NCI-H1436 (cell line): ENCODE data around the gene ROBO4.
A peak's percentile ranks its signal among the peaks of the same experiment; 100 is the strongest.

ENCODE experiments used
- DNase-seq: peaks from one replicate; lab custom pipeline; 2025; lab: John Stamatoyannopoulos, UW

The ROBO4 gene

DNA sequence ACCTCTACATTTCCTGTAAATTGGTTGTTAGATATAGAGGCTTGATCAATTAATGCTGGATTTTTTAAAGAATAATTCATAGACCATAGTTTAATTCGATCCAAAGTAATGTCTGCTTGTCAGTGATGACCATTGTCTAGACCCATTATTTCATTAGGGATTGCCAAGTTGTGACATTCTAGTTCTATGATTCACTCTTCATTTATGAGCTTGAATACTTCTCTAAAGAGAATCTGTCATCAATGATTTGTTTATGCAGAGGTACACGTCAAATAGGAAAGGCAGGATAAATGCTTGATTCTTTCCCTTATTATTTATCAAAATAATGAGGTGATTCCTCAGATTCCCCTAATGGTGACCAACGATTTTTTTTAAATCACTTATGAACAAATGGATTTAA is 56.5 kb downstream of the ROBO4 start:
- no peak for DNase-seq

DNA sequence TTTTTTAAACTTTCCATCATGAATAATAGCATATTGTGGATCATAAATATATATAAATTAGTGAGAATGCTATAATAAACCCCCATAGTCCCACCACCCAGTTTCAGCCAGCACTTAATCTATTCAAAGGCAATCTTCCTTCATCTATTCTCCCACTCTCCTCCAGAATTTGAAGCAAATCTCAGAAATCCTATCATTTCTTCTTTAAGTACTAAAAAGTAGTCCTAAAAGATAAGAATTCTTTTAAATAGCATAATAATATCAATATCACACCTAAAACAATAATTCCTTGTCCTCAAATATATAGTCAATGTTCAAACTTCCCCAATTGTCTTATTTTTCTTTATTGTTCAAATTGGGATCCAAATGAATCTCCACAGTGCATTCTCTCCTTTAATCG is 57.0 kb downstream of the ROBO4 start:
- no peak for DNase-seq

DNA sequence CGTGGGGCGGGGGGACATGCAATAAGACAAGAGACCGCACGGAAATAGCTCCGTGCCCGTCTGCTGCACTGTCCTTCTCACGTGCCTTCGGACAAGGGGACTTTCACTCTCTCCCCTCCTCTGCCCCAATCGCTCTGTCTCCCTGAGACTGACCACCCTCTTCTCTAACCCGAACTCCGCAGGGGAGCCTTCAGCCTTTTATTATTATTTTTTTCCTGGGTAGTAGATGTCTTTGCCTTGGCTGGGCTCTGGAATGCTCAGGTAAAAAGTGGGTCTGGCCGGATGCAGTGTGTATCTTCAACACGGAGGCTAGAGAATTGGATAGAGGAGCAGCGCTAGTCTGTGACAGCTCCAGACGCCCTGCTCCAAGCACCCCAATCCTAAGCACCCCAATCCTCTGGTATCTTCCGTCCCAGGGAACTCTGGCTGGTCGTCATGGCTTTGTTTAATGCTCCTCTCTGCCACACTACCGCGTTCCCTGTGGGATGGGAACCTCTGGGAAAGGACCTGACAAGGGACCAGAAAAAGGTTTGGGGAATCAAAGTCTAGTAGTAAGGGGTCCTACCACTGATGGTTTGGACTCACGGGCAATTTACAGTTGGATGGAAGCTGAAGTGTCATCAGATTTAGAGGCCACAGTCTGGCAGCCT is 57.6 kb downstream of the ROBO4 start:
- no peak for DNase-seq

DNA sequence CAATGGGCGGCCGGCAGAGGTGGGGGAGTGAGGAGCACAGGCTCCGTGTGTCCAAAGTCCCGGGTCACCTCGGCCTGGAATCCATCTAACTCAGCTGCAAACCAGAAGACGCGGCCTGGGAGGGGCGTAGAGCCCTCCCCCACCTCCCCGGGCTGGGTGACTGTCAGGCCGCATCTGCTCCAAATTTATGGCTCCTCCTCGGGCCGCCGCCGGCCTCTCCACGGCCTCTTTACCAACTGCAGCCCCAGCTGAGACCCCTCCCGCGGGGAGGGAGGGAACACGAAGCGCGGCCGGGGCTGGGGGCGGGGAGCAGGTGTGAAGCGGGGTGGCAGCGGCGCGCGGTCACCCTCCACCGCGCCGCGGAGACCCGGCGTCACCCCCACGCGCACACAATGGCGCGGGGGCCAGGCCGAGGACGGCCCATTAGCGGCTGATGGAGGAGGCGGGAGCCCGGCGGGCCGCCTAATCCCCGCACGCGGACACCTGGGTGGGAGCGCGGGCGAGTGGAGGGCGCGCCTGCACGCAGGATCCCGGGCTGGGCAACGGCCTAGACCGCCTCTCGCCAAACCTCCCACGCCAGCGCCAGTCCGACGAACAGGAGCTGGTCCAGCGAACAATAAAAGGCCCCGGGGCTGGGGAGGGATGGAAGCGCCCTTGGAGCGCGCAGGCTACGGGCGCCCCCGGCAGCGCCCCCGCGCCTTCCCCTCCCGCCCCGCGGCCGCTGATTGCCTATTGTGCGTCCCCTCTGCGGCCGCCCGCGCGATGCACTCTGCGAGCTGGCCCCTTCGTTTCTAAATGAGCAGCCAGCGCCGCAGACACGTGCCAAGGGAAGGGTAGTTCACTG is 58.3 kb downstream of the ROBO4 start:
- DNase-seq = no peak

DNA sequence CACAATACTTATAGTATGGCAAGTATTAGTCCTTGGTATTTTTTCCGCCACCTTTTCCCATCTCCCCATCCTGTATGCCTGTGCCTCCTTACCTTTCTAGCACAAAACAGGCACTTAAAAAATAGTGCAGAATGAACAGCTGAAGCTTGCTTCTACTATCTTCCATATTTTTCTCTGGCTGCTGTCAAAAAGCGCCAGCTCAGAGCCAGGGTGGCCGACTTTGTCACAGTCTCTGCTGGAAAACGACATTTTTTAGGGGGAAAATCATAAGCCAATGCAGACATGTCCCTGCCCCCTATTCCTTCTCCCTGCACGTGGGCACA is 58.9 kb downstream of the ROBO4 start:
- DNase-seq = no peak

DNA sequence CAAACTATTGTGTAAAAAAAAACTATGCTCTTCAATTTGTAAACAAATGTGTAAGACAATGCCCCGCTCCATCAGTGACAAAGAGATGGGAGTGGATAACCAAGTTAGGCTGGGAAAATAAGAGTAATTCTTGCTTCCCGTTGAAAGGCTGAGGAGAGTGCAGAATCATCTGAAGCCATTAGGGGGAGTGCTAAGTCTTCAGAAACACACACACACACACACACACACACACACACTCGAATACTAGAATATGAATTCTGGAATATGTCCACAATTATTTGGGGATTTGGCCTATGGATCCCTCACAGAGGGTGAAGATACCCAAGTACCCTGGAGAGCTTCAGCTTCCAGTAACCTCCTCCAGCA is 60.2 kb downstream of the ROBO4 start:
- DNase-seq = peak; percentile 20

DNA sequence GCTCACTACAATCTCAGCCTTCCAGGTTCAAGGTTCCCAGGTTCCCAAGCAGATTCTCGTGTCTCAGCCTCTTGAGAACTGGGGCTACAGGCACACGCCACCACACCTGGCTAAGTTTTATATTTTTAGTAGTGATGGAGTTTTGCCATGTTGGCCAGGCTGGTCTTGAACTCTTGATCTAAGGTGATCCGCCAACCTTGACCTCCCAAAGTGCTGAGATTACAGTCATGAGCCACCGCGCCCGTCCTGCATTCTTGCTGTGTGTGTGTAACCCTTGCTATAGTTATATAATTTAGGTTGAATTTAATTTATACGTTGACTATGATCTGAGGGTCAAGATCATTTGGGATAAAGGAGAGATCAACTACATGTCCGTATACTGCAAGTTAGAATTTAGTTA is 61.7 kb downstream of the ROBO4 start:
- DNase-seq = no peak

DNA sequence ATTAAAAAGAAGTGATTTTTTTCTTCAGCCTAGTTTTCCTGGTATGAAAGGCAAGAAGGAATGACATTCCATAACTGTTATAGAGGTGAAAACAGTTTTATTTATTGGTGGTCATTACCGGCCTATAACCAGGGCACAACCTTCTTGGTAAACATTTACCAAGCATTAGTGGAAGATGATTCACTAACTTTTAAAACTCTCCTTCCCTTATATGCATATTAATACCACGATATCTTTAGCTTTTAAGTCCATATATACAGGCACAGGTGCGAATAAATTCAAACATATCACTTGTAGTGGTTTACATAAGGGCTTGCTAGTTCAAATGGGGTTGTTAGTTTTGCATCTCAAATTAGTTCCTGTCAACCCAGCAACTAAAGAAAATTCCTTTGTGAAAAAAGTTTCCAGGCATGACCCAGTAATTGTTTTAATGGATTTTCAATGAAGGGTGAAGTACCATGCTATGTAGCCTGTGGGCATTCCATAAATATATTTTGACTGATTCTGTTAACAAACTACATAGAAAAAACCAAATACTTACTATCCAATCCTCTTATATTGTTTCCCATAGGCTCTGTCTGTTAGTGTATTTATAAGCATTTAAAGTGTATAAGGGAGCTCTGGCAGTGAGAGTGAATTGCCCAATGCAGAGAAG is 63.0 kb downstream of the ROBO4 start:
- DNase-seq = no peak
